ENCODE measurements around the gene NPIPA5.

- TF ChIP-seq, protein P1, sequence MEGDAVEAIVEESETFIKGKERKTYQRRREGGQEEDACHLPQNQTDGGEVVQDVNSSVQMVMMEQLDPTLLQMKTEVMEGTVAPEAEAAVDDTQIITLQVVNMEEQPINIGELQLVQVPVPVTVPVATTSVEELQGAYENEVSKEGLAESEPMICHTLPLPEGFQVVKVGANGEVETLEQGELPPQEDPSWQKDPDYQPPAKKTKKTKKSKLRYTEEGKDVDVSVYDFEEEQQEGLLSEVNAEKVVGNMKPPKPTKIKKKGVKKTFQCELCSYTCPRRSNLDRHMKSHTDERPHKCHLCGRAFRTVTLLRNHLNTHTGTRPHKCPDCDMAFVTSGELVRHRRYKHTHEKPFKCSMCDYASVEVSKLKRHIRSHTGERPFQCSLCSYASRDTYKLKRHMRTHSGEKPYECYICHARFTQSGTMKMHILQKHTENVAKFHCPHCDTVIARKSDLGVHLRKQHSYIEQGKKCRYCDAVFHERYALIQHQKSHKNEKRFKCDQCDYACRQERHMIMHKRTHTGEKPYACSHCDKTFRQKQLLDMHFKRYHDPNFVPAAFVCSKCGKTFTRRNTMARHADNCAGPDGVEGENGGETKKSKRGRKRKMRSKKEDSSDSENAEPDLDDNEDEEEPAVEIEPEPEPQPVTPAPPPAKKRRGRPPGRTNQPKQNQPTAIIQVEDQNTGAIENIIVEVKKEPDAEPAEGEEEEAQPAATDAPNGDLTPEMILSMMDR (conservative IDR thresholded peaks at IDR 0.05) = no peak
- TF ChIP-seq EZH2 (IDR thresholded peaks at IDR 0.05; ENCODE audit: low read depth) = no peak
Observed at GRCh38 chr16:15425861-15426260, 47.8 kb upstream of the NPIPA5 start.
